ENCODE results near the gene HNRNPA1. TPM values are rescaled to one million over a fixed set of nuclear protein-coding genes. Genes with fewer than 3 reads are reported as not detected.

Gene HNRNPA1
- polyA plus RNA-seq, 3 donors, result 266 to 1,181 (median 308) TPM

DNA sequence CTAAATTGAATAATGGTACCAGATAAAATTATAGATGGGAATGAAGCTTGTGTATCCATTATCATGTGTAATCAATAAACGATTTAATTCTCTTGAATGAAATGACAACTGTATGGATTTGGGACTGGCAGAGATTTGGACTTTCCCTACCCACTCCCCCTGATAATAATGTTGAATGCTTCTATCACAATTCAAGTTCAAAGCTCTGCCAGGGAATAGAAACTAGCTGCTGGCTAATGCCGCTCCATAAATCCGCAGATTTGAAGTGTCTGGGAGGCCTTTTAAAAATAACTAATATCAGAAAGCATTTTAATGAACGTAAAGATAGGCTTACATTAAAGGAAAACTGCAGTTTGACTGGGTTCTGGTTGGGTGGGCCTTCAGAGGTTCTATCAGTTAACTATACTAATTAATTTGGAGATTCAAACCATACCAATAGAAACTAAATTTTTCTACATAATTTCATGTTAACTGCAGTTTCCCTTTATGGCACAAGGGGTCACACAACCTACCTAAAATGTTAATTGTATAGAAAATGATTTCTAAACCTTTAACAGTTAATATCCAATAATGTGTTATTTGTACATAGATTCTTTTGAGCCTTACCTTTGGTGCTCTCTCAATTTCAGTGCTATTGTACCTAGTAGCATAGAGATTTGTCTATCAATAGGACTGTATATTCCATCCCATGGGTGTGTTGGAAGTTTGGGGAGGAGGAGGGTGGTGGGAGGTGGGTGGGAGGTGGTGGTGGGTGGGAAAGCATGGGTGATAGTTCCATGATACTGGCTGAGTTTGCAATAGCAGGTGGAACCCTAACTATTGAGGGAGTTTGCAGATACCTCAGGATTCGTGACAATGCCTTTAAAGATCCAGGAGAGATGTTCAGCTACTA, 4.9 kb downstream of the HNRNPA1 start:
- peak overlapping the region; percentile 46 to 74 for H3K27ac ChIP-seq (ENCODE audit: low read depth in 1 of 2, low read length in 2 of 2)
- Mint-ChIP-seq H3K9me3 (no peaks in the 10 kb centered on the region), H3K36me3 (peaks cover 75 to 89% of the 10 kb centered on the region in 2 donors), H3K4me3 (peak overlapping the region in 1 of 2 donors; percentile 4), H3K27me3 (ENCODE audit: low read depth in 3 of 3) (no peaks in the 10 kb centered on the region), H3K27ac (peak overlapping the region; percentile 15 to 86 (median 77)), H3K4me1 (peaks cover 83% of the 10 kb centered on the region)
- no peak overlapping the region for H3K9ac ChIP-seq (ENCODE audit: insufficient read depth, low read length, poor library complexity, severe bottlenecking)
- H3K4me3 ChIP-seq (replicated peaks in 1 of 3; ENCODE audit: low read depth in 2 of 3, low read length in 3 of 3), result peak overlapping the region in 1 of 3 experiments; percentile 31
- peaks cover 96% of the 10 kb centered on the region for H4K20me1 ChIP-seq (ENCODE audit: insufficient read depth, low read length)
- 63% methylated on average over 1 of the region's 5 CpGs for WGBS (ENCODE audit: insufficient coverage)
- peaks cover 84 to 95% of the 10 kb centered on the region in 2 donors for H3K4me1 ChIP-seq (ENCODE audit: control insufficient read depth in 1 of 2, insufficient read depth in 2 of 2, low read length in 2 of 2)
- DNase-seq, result no peak
- no peak overlapping the region for H2AFZ ChIP-seq (ENCODE audit: insufficient read depth, low read depth, low read length, poor library complexity, severe bottlenecking)
- peak overlapping the region; percentile 32 for H3K4me2 ChIP-seq (replicated peaks; ENCODE audit: extremely low read depth, low read length, poor library complexity, severe bottlenecking)
- intact Hi-C loops (cut with micrococcal nuclease), result no loop called here
- peaks cover 98% of the 10 kb centered on the region for H3K79me2 ChIP-seq (ENCODE audit: insufficient read depth, low read length)
- no peaks in the 10 kb centered on the region for H3K27me3 ChIP-seq (ENCODE audit: control insufficient read depth in 2 of 2, insufficient read depth in 2 of 2, low read length in 2 of 2)
- H3K36me3 ChIP-seq (replicated peaks in 1 of 2; ENCODE audit: control insufficient read depth in 1 of 2, insufficient read depth in 2 of 2, low read length in 2 of 2), result peaks cover 66 to 86% of the 10 kb centered on the region in 2 donors
- no peaks in the 10 kb centered on the region for H3K9me3 ChIP-seq (replicated peaks in 1 of 2; ENCODE audit: control insufficient read depth in 1 of 2, insufficient read depth in 1 of 2, low read length in 2 of 2)
- TF ChIP-seq, protein P1, sequence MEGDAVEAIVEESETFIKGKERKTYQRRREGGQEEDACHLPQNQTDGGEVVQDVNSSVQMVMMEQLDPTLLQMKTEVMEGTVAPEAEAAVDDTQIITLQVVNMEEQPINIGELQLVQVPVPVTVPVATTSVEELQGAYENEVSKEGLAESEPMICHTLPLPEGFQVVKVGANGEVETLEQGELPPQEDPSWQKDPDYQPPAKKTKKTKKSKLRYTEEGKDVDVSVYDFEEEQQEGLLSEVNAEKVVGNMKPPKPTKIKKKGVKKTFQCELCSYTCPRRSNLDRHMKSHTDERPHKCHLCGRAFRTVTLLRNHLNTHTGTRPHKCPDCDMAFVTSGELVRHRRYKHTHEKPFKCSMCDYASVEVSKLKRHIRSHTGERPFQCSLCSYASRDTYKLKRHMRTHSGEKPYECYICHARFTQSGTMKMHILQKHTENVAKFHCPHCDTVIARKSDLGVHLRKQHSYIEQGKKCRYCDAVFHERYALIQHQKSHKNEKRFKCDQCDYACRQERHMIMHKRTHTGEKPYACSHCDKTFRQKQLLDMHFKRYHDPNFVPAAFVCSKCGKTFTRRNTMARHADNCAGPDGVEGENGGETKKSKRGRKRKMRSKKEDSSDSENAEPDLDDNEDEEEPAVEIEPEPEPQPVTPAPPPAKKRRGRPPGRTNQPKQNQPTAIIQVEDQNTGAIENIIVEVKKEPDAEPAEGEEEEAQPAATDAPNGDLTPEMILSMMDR (IDR thresholded peaks at IDR 0.05), result peak; percentile 60

DNA sequence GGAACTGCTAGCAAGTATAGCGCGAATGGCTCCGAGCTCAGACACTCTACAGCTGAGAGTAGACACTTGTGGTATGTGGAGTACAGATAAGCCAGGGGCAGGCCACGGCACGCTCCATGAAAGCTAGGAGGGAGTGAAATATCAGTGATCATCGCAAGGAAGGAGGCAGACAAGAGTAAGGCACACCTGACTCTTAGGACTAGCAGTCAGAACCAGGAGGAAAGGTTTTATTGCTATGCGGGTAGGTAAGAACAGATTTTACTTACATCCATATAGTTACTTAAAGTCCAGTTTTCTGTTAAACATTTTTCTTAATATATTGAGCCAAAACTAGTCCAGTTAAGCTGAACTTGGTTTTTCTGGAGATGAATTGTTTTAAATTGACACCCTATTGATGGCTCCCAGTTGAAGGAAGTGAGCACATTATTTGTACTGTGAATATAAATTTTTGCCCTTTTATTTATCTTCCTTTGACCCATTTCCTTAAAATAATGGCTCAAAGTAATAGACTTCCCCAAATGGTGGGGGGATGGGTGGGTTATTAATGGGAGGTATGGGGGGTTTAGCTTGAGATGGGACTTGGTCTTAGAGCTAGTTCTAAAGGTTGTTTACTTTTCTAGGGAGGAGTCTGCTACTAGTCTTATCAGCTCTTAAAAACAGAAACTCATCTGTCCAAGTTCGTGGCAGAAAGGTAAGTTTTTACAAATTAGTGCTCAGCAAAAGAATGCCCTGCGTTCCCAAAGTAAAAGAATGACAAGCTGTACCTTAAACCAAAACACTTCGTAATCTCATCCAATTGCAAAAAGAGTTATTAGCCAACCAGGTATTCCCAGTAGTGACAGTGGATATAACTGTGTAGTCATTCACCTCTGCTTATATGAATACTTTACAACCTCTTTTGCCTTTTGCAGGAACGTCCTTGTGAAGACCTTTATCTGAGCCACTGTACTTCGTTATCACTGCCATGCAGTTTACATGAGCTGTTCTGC, 5.8 kb downstream of the HNRNPA1 start:
- Histone ChIP-seq H3K4me2 (replicated peaks; ENCODE audit: extremely low read depth, low read length, poor library complexity, severe bottlenecking) (peak overlapping the region; percentile 32), H3K9me3 (replicated peaks in 1 of 2; ENCODE audit: control insufficient read depth in 1 of 2, insufficient read depth in 1 of 2, low read length in 2 of 2) (no peaks in the 10 kb centered on the region), H4K20me1 (ENCODE audit: insufficient read depth, low read length) (peaks cover 98% of the 10 kb centered on the region), H3K36me3 (replicated peaks in 1 of 2; ENCODE audit: control insufficient read depth in 1 of 2, insufficient read depth in 2 of 2, low read length in 2 of 2) (peaks cover 73 to 96% of the 10 kb centered on the region in 2 donors), H3K27me3 (ENCODE audit: control insufficient read depth in 2 of 2, insufficient read depth in 2 of 2, low read length in 2 of 2) (no peaks in the 10 kb centered on the region), H3K4me1 (ENCODE audit: control insufficient read depth in 1 of 2, insufficient read depth in 2 of 2, low read length in 2 of 2) (peaks cover 91 to 100% of the 10 kb centered on the region in 2 donors), H3K9ac (ENCODE audit: insufficient read depth, low read length, poor library complexity, severe bottlenecking) (no peak overlapping the region), H2AFZ (ENCODE audit: insufficient read depth, low read depth, low read length, poor library complexity, severe bottlenecking) (no peak overlapping the region), H3K4me3 (replicated peaks in 1 of 3; ENCODE audit: low read depth in 2 of 3, low read length in 3 of 3) (peak overlapping the region in 1 of 3 experiments; percentile 31), H3K27ac (ENCODE audit: low read depth in 1 of 2, low read length in 2 of 2) (peak overlapping the region; percentile 46 to 74), H3K79me2 (ENCODE audit: insufficient read depth, low read length) (peaks cover 100% of the 10 kb centered on the region)
- intact Hi-C loops (cut with micrococcal nuclease), result no loop called here
- TF ChIP-seq, protein P1 (IDR thresholded peaks at IDR 0.05), result no peak
- Mint-ChIP-seq H3K9me3 (no peaks in the 10 kb centered on the region), H3K4me1 (peaks cover 91% of the 10 kb centered on the region), H3K27me3 (ENCODE audit: low read depth in 3 of 3) (no peaks in the 10 kb centered on the region), H3K27ac (peak overlapping the region; percentile 71 to 88 (median 82)), H3K4me3 (no peak overlapping the region), H3K36me3 (peaks cover 84 to 97% of the 10 kb centered on the region in 2 donors)
- 64% methylated on average over 5 of the region's 12 CpGs for WGBS (ENCODE audit: insufficient coverage)
- DNase-seq, result no peak
